H1 (cell line): ENCODE data around the gene CEP350.

Experiments
- BRCA1 ChIP-seq: IDR thresholded peaks from 2 replicates; pipeline ENCODE4 v1.6.1; 2012; ENCODE audit warnings: low read depth, low read length, improper control_type of control experiment
- POLR2AphosphoS5 ChIP-seq: IDR thresholded peaks from 2 replicates; pipeline ENCODE4 v1.6.1; 2011; ENCODE audit warnings: low read depth, low read length
- RFX5 ChIP-seq: IDR thresholded peaks from 2 replicates; pipeline ENCODE4 v1.6.1; 2011; ENCODE audit warnings: low read depth, low read length, improper control_type of control experiment, borderline replicate concordance
- TBP ChIP-seq: IDR thresholded peaks from 2 replicates; pipeline ENCODE4 v1.6.1; 2011; ENCODE audit warnings: low read depth, low read length, improper control_type of control experiment

- no peak for TF ChIP-seq RFX5
- TF ChIP-seq TBP = no peak
- no peak for TF ChIP-seq POLR2AphosphoS5
- no peak for TF ChIP-seq BRCA1
Measured at GRCh38 chr1:180000575-180000974, 46.0 kb downstream of the CEP350 start.
